B cell (primary cell): Measurements from ENCODE around the gene ITPR1. TPM values are rescaled to one million over a fixed set of nuclear protein-coding genes. Genes with fewer than 3 reads are reported as not detected.

Experiments
- ATAC-seq: fragments of 200-7000 bp; cut with Tn5 transposase; one replicate; pipeline ENCODE4 v1.10.0; 2021; ENCODE audit warnings: low read depth, mild to moderate bottlenecking, moderate number of reproducible peaks, moderate library complexity
- CTCF ChIA-PET: fragments of 350-600 bp; sonication (Branson Sonifier 250); formaldehyde crosslinking; loops from one replicate; lab custom pipeline; 2021; ENCODE audit warnings: antibody characterized with exemption, inconsistent platforms; lab: Charles Lee
- POLR2A ChIA-PET: fragments of 350-600 bp; sonication (Branson Sonifier 250); formaldehyde crosslinking; loops from one replicate; lab custom pipeline; 2021; ENCODE audit warnings: antibody characterized with exemption; lab: Charles Lee
- DNase-seq: peaks from one replicate; pipeline ENCODE4 v3.0.0; 2013
- H2AFZ ChIP-seq: 2 replicates; pipeline ENCODE4 v1.6.1; 2012; ENCODE audit warnings: mild to moderate bottlenecking, low read depth, low read length; ENCODE audit not compliant: insufficient read depth, poor library complexity, severe bottlenecking
- H3K27ac ChIP-seq, 2 donors: 1 replicate in 1 of 2; 2 replicates in 1 of 2; pipeline ENCODE4 v1.5.1; 2012 to 2013; ENCODE audit warnings: low read length in 2 of 2, mild to moderate bottlenecking in 2 of 2, moderate library complexity in 1 of 2
- H3K27me3 ChIP-seq, 4 experiments: fragments of 200-600 bp in 1 of 4; sonication (generic) in 1 of 4; replicated peaks in 1 of 4; 1 replicate in 2 of 4; 2 replicates in 2 of 4; pipeline versions ENCODE4 v1.6.1 to v1.7.0; 2013 to 2016; ENCODE audit warnings: low read length in 3 of 4, mild to moderate bottlenecking in 2 of 4, mixed read lengths in 1 of 4, moderate library complexity in 1 of 4; ENCODE audit not compliant: insufficient read depth in 4 of 4, control insufficient read depth in 3 of 4; ENCODE audit errors: control extremely low read depth in 1 of 4
- H3K36me3 ChIP-seq, 2 experiments: replicated peaks in 1 of 2; 1 replicate in 1 of 2; 2 replicates in 1 of 2; pipeline versions ENCODE4 v1.6.1 to v1.7.1; 2013; ENCODE audit warnings: low read length in 1 of 2; ENCODE audit not compliant: insufficient read depth in 2 of 2, control insufficient read depth in 1 of 2; ENCODE audit errors: control extremely low read depth in 1 of 2, extremely low read depth in 1 of 2
- H3K4me1 ChIP-seq, 2 donors: fragments of 200-600 bp in 1 of 2; sonication (generic) in 1 of 2; 1 replicate in 1 of 2; 2 replicates in 1 of 2; pipeline versions ENCODE4 v1.5.1 to v1.6.1; 2013 to 2017; ENCODE audit warnings: low read length in 2 of 2; ENCODE audit not compliant: control insufficient read depth in 2 of 2, insufficient read depth in 2 of 2
- H3K4me2 ChIP-seq: replicated peaks from 2 replicates; pipeline ENCODE3; 2012; ENCODE audit warnings: mild to moderate bottlenecking, low read depth, low read length; ENCODE audit not compliant: poor library complexity, severe bottlenecking
- H3K4me3 ChIP-seq, 5 experiments: fragments of 200-600 bp in 1 of 5; sonication (generic) in 1 of 5; 1 replicate in 3 of 5; 2 replicates in 2 of 5; pipeline versions ENCODE4 v1.5.1 to v1.7.0; 2011 to 2016; ENCODE audit warnings: low read length in 4 of 5, mild to moderate bottlenecking in 4 of 5, low read depth in 2 of 5, control low read depth in 1 of 5, moderate library complexity in 1 of 5; ENCODE audit not compliant: insufficient read depth in 1 of 5; ENCODE audit errors: control extremely low read depth in 1 of 5, extremely low read depth in 1 of 5
- H3K79me2 ChIP-seq: fragments of 200-600 bp; sonication (generic); one replicate; pipeline ENCODE4 v1.6.0; 2016; ENCODE audit warnings: low read length; ENCODE audit not compliant: control insufficient read depth, insufficient read depth
- H3K9ac ChIP-seq: fragments of 200-600 bp; sonication (generic); 2 replicates; pipeline ENCODE4 v1.6.1; 2017; ENCODE audit warnings: mild to moderate bottlenecking, low read length, moderate library complexity
- H3K9me3 ChIP-seq, 3 donors: one replicate each; pipeline versions ENCODE4 v1.6.1 to v1.7.1; 2013; ENCODE audit warnings: low read length in 2 of 3; ENCODE audit not compliant: control insufficient read depth in 2 of 3, insufficient read depth in 1 of 3; ENCODE audit errors: control extremely low read depth in 1 of 3
- H4K20me1 ChIP-seq: 2 replicates; pipeline ENCODE4 v1.6.0; 2012; ENCODE audit warnings: mild to moderate bottlenecking, low read length; ENCODE audit not compliant: insufficient read depth, control insufficient read depth, poor library complexity, severe bottlenecking
- H3K27ac Mint-ChIP-seq: one replicate; pipeline ENCODE4 v1.8.0; 2021; ENCODE audit warnings: mixed read lengths
- H3K27me3 Mint-ChIP-seq: one replicate; pipeline ENCODE4 v1.8.0; 2021; ENCODE audit warnings: mixed read lengths
- H3K4me1 Mint-ChIP-seq: one replicate; pipeline ENCODE4 v1.8.0; 2021; ENCODE audit warnings: mixed read lengths
- H3K4me3 Mint-ChIP-seq: one replicate; pipeline ENCODE4 v1.8.0; 2021; ENCODE audit warnings: mixed read lengths
- H3K9me3 Mint-ChIP-seq: one replicate; pipeline ENCODE4 v1.8.0; 2022; ENCODE audit warnings: mixed read lengths; ENCODE audit not compliant: insufficient read depth
- CTCF ChIP-seq: fragments of 200-600 bp; IDR thresholded peaks from one replicate; pipeline ENCODE4 v1.8.0; 2022; ENCODE audit warnings: antibody characterized with exemption, mild to moderate bottlenecking
- EZH2 ChIP-seq: IDR thresholded peaks from 2 replicates; pipeline ENCODE4 v1.6.1; 2012; ENCODE audit warnings: borderline replicate concordance, low read depth, mild to moderate bottlenecking, moderate library complexity, low read length; ENCODE audit not compliant: insufficient read depth, poor library complexity, severe bottlenecking
- WGBS: methylation state at CpG from one replicate; pipeline ENCODE4 v1.1.5; 2013; ENCODE audit warnings: missing lambda C conversion rate; ENCODE audit not compliant: insufficient coverage; 5-methylcytosine and 5-hydroxymethylcytosine counted together
- intact Hi-C: fragments of 100-400 bp; cut with micrococcal nuclease; formaldehyde crosslinking; loops from one replicate; pipeline ENCODE4 v1.10.0; 2022
- polyA plus RNA-seq: library from polyadenylated mRNA; depleted of rRNA; stranded (reverse); fragments of >200 nt; gene quantifications from 2 replicates; pipeline ENCODE4 v1.2.3, GENCODE V29; 2012
- total RNA-seq, 2 donors: library from RNA; stranded (reverse); fragments of 120-200 nt in 1 of 2; gene quantifications; 1 replicate in 1 of 2; 2 replicates in 1 of 2; pipeline versions ENCODE4 v1.2.3 to v1.2.4, GENCODE V29; 2013 to 2022

ITPR1 gene
- total and polyA plus RNA-seq, 2 donors (not counting 1 experiment from before 2014, with no cell fraction given) = 64.0 to 332 TPM

GRCh38 chr3:4895838-4896237, 402.7 kb downstream of the ITPR1 start:
- H3K27ac Mint-ChIP-seq = no peak overlapping the region
- Histone ChIP-seq H3K36me3 (no peaks in the 10 kb centered on the region), H3K9me3 (no peaks in the 10 kb centered on the region), H3K4me3 (no peak overlapping the region), H3K4me1 (no peaks in the 10 kb centered on the region), H3K9ac (no peak overlapping the region), H3K27me3 (no peaks in the 10 kb centered on the region), H3K4me2 (no peak overlapping the region), H4K20me1 (no peaks in the 10 kb centered on the region), H2AFZ (no peak overlapping the region), H3K79me2 (no peaks in the 10 kb centered on the region), H3K27ac (no peak overlapping the region)
- no peaks in the 10 kb centered on the region for H3K4me1 Mint-ChIP-seq
- TF ChIP-seq CTCF (no peak), EZH2 (no peak)
- ATAC-seq = no peak
- WGBS = 100% methylated on average over 2 of the region's 3 CpGs
- ChIA-PET POLR2A (no interaction called here), CTCF (interaction anchor here (0.6 to 1.7 kb wide), 2 partner anchors 149 to 184 kb away, joined by 3 to 4 read pairs; no protein-coding TSS in a partner anchor)
- no peak for DNase-seq
- intact Hi-C loops = no loop called here
- H3K27me3 Mint-ChIP-seq = no peaks in the 10 kb centered on the region
- no peak overlapping the region for H3K4me3 Mint-ChIP-seq
- H3K9me3 Mint-ChIP-seq = no peaks in the 10 kb centered on the region

Other genes starting within 250 kb of the ITPR1 start
- gene SETMAR, start 190.0 kb upstream of the ITPR1 start, total RNA-seq = 6.8 and 7.6 TPM in 2 replicates
- 3.8 and 4.2 TPM in 2 replicates for gene SETMAR, start 190.0 kb upstream of the ITPR1 start, polyA plus RNA-seq
- gene SUMF1, start 26.1 kb upstream of the ITPR1 start, total RNA-seq = 21.2 and 24.0 TPM in 2 replicates
- gene SUMF1, start 26.1 kb upstream of the ITPR1 start, polyA plus RNA-seq = 7.3 and 10.3 TPM in 2 replicates